Measurements from ENCODE around the gene TBC1D1. TPM values are rescaled to one million over a fixed set of nuclear protein-coding genes. Genes with fewer than 3 reads are reported as not detected.
"Not testable (repeated sequence)": the region's sequence is repeated elsewhere in the genome, so short reads cannot be mapped to it uniquely, and the experiment has no call there.

The TBC1D1 gene
- total RNA-seq, 1 donor from 2014 or later, result 181 TPM

DNA sequence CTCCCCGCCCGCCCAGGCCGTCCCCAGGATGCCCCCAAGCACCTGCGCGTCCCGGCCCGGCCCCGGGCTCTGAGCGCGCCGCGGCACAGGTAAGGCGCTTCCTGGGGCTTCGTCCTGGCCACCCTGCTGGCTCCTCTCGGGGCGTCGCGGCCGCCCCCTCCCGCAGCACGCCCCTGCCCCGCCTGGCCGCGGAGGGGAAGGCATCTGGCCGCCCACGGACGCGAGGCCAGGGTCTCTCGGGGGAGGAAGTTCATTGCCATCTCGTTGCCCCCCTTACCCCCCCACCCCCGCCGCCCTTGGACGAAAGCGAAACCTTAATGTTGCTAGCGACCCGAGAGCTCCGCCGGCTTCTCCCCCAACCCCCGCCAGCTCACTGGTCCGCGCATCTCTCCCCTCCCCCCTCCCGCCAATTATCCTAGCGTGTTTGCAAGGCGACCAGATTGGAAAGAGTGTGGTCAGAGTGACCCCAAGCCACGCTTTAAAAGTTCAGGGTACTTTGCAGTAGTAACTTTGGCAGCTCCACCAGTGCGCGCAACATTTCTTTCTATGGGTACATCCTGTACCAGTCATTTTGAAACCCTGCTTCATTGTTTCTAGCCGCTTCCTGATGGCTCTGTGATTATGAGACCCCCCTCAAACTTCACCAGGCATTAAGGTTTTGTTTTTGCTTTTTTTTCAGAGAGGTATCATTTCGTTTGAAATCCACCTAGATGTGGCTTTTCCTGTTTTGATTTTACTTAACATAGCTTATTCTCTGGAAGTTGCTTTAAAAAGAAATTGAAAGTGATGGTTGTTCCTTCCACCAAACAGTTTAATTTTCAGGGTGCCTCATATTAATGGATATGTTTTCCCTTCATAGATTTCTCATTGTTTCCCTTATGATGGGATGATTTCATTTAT is 626 bp downstream of the TBC1D1 start:
- peak; percentile 9 for DNase-seq (ENCODE audit: low read depth)

GRCh38 chr4:37892641-37893040 is 1.8 kb downstream of the TBC1D1 start:
- no peak for DNase-seq (ENCODE audit: low read depth)

- DNase-seq (ENCODE audit: low read depth), result no peak
Observed at GRCh38 chr4:37893164-37893563, 2.3 kb downstream of the TBC1D1 start.

DNA sequence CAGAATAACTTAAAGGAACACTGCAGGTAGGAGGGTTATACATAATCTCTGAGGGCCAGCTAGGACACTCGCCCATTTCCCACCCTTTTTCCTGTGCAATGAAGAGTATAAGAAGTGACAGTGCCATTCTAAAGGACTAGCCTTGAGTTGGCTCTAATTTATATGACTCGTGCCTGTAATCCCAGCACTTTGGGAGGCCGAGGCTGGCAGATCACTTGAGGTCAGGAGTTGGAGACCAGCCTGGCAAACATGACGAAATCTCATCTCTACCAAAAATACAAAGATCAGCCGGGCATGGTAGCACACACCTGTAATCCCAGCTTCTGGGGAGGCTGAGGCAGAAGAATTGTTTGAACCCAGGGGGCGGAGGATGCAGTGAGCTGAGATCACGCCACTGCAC is 4.4 kb downstream of the TBC1D1 start:
- no peak for DNase-seq (ENCODE audit: low read depth)

- no peak for DNase-seq (ENCODE audit: low read depth)
Observed at GRCh38 chr4:37896206-37896860, 5.4 kb downstream of the TBC1D1 start.

- DNase-seq (ENCODE audit: low read depth), result no peak
Observed at GRCh38 chr4:37902212-37902611, 11.3 kb downstream of the TBC1D1 start.

GRCh38 chr4:37902738-37903693 is 12.1 kb downstream of the TBC1D1 start:
- no peak for DNase-seq (ENCODE audit: low read depth)

- no peak for DNase-seq (ENCODE audit: low read depth)
Observed at GRCh38 chr4:37903901-37904300, 13.0 kb downstream of the TBC1D1 start.

DNA sequence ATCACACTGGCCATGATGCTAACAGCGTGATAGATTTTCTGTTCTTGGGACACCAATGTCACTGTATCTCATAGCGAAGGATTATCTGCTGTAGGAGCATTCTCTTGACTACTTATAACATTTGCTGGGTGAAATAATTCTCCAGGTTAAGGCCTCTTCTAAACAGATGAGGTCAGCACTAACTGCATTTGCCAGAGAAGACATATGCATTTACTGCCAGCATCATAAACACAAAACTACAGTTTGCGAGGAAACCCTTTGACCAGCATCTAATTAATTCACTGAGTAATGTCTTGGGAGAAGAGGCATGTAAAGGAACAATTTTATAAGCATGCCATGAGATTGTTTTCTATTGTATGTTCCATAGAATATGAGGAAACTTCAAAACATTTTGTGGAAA is 13.9 kb downstream of the TBC1D1 start:
- no peak for DNase-seq (ENCODE audit: low read depth)

DNA sequence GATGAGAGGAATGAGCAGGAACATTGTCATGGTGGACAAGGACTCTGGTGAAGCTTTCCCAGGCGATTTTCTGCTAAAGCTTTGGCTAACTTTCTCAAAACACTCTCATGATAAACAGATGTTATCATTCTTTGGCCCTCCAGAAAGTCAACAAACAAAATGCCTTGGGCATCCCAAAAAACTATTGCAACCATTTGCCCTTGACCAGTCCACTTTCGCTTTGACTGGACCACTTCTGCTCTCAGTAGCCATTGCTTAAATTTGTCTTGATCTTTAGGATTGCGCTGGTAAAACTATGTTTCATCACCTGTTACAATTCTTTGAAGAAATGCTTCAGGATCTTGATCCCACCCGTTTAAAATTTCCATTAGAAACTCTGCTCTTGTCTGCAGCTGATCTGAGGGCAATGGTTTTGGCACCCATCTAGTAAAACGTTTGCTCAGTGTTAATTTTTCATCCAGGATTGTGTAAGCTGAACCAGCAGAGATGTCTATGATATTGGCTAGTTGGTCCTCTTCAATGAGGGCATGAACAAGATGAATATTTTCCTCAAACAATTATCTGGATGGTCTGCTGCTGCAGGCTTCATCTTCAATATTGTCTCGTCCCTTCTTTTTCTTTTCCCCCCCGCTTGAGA is 14.8 kb downstream of the TBC1D1 start:
- DNase-seq (ENCODE audit: low read depth), result no peak

DNA sequence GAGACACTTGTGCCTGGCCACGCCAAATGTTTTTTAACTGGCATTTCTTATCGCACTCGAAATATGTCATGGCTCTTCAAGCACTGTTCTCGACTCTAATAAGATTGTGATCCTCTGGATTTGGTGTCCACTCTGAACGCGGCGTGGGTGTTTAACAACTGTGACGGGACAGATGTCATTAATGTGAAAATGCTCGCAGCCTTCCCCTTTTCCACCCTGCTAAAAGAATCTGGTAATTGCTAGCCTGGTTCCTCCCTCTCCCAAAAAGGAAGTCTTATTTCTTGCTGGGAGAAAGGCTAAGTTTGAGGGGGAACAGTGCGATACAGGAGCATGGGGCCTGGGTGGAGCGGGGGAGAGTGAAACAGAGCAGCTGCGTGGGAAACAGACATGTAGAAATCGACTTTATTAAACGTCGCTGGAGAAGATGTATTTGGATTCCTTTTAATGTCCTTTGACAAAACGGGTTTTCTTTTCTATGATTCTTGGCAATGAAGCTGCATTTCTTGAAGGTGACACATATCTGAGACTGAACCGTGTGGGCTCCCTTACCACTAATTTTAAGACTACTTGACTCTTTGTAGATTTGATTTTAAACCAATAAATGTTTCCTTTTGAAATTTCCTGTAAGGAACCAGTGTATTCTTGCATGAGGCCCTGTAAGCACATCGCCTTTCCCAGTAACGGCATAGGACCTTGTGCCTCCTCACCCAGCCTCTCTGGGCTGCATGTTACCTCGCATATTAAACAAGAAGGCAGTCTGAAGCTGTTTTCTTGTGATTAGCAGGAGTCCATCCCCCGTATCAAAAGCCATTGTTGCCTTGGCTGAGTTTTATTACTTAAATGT is 17.8 kb downstream of the TBC1D1 start:
- DNase-seq (ENCODE audit: low read depth), result peak; percentile 50

- DNase-seq (ENCODE audit: low read depth), result peak; percentile 26
Observed at GRCh38 chr4:37909332-37910090, 18.6 kb downstream of the TBC1D1 start.

GRCh38 chr4:37910091-37910486 is 19.2 kb downstream of the TBC1D1 start:
- DNase-seq (ENCODE audit: low read depth), result no peak

DNA sequence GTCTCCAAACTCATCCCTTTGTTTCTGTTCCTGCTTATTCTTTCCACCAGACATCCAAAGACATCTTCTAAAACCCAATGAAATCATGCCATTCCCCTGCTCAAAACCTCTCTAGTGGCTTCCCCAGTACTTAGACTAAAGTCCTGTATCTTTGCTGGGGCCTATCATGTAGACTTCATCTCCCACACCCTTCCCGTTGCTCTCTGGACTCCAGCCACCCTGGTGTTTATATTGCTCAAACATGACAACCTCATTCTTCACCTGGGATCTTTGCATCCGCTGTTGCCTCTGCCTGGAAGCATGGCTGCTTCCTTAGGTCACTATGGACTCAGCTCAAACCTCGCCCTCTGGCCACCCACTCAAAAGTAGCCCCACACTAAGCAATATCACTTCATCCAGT is 23.7 kb downstream of the TBC1D1 start:
- DNase-seq (ENCODE audit: low read depth), result no peak

DNA sequence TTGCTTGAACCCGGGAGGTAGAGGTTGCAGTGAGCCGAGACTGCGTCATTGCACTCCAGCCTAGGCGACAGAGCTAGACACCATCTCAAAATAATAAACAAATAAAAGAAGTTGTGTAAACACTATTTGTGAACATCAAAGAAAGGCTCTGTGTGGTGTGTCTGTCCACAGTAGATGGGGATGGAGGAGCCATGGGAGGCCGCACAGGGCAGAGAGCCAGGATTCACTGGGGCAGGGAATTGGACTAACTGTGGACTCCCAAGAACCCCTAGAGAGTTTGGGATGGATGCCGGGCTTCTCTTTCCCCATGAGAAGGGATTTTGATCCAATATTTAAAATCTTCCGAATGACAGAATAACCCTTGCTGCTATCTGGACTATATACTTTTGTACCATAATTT is 26.5 kb downstream of the TBC1D1 start:
- DNase-seq (ENCODE audit: low read depth), result no peak

DNA sequence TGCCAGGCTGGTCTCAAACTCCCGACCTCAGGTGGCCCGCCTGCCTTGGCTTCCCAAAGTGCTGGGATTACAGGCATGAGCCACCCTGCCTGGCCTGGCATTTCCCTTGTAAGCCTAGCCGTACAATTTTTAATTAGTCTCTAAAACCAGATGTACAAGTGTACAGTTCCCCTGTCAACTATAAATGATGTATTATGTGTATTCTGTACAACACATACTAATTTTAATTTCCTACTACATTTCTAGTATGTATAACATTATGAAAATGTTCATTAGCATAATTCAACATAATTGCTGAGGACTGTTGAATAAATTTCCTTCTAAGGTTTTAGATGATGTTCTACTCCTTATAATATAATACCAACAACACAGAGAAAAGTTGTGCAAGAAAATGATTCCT is 27.8 kb downstream of the TBC1D1 start:
- no peak for DNase-seq (ENCODE audit: low read depth)

- no peak for DNase-seq (ENCODE audit: low read depth)
Observed at GRCh38 chr4:37922328-37922727, 31.4 kb downstream of the TBC1D1 start.

DNA sequence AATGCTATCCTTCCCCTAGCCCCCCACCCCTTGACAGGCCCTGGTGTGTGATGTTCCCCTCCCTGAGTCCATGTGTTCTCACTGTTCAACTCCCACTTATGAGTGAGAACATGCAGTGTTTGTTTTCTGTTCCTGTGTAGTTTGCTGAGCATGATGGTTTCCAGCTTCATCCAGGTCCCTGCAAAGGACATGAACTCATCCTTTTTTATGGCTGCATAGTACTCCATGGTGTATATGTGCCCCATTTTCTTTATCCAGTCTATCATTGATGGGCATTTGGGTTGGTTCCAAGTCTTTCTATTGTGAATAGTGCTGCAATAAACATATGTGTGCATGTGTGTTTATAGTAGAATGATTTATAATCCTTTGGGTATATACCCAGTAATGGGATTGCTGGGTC is 32.2 kb downstream of the TBC1D1 start:
- DNase-seq (ENCODE audit: low read depth), result not testable (repeated sequence)

DNA sequence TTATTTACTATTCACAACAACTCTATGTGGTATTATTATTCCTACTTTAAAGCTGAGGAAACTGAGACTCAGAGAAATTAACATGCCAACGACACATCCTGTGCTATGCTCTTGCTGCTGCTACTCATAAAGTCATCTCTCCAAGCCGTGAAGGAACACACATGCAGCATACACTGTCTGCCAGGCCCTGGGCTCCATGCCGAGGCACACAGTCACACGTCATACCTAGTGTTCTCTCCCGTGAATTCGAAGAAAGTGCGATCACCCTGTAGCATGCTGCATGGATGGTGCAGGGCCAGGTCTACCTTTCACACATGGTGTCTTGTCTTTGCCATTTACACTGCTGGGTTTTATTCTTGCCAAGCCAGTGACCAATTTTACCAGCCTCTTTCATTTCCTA is 34.1 kb downstream of the TBC1D1 start:
- no peak for DNase-seq (ENCODE audit: low read depth)

- no peak for DNase-seq (ENCODE audit: low read depth)
Observed at GRCh38 chr4:37927434-37927833, 36.5 kb downstream of the TBC1D1 start.
